Common myeloid progenitor, CD34-positive (primary cell): ENCODE data around the gene TRIM50.

ENCODE experiments used
- CTCF ChIA-PET: fragments of 350-600 bp; sonication (Branson Sonifier 250); formaldehyde crosslinking; loops from one replicate; lab custom pipeline; 2021; ENCODE audit warnings: antibody characterized with exemption; lab: Charles Lee
- POLR2A ChIA-PET: fragments of 350-600 bp; sonication (Branson Sonifier 250); formaldehyde crosslinking; loops from one replicate; lab custom pipeline; 2021; ENCODE audit warnings: antibody characterized with exemption; lab: Charles Lee
- DNase-seq, 3 donors: peaks; one replicate each; pipeline versions ENCODE4 v3.0.0 to v3.0.0-alpha.2; 2013
- H3K27ac ChIP-seq, 2 experiments: 1 replicate in 1 of 2; 2 replicates in 1 of 2; pipeline ENCODE4 v1.7.0; 2013; ENCODE audit warnings: inconsistent platforms in 2 of 2, low read length in 2 of 2, mild to moderate bottlenecking in 2 of 2, low read depth in 1 of 2, moderate library complexity in 1 of 2; ENCODE audit not compliant: severe bottlenecking in 2 of 2, insufficient read depth in 1 of 2, poor library complexity in 1 of 2
- H3K27me3 ChIP-seq, 5 experiments: replicated peaks in 2 of 5; 1 replicate in 3 of 5; 2 replicates in 2 of 5; pipeline versions ENCODE4 v1.6.1 to v1.7.0; 2013; ENCODE audit warnings: low read length in 4 of 5, mild to moderate bottlenecking in 2 of 5, moderate library complexity in 2 of 5, inconsistent platforms in 1 of 5; ENCODE audit not compliant: insufficient read depth in 5 of 5, control insufficient read depth in 4 of 5
- H3K36me3 ChIP-seq, 4 experiments: 1 replicate in 2 of 4; 2 replicates in 2 of 4; pipeline versions ENCODE4 v1.6.1 to v1.7.0; 2013; ENCODE audit warnings: low read length in 3 of 4, control low read depth in 1 of 4, mild to moderate bottlenecking in 1 of 4; ENCODE audit not compliant: control insufficient read depth in 4 of 4, insufficient read depth in 4 of 4
- H3K4me1 ChIP-seq, 4 experiments: 1 replicate in 3 of 4; 2 replicates in 1 of 4; pipeline versions ENCODE4 v1.6.1 to v1.7.1; 2013; ENCODE audit warnings: low read length in 3 of 4, mild to moderate bottlenecking in 3 of 4, control low read depth in 1 of 4, inconsistent platforms in 1 of 4, moderate library complexity in 1 of 4; ENCODE audit not compliant: control insufficient read depth in 4 of 4, insufficient read depth in 4 of 4; ENCODE audit errors: control extremely low read depth in 1 of 4
- H3K4me3 ChIP-seq, 7 experiments: 1 replicate in 4 of 7; 2 replicates in 3 of 7; pipeline versions ENCODE4 v1.5.1 to v1.7.0; 2013; ENCODE audit warnings: mild to moderate bottlenecking in 7 of 7, low read length in 6 of 7, moderate library complexity in 6 of 7, inconsistent platforms in 2 of 7, low read depth in 2 of 7, control low read depth in 1 of 7; ENCODE audit not compliant: insufficient read depth in 4 of 7, control insufficient read depth in 1 of 7; ENCODE audit errors: extremely low read depth in 1 of 7
- H3K9me3 ChIP-seq, 5 experiments: 1 replicate in 4 of 5; 2 replicates in 1 of 5; pipeline versions ENCODE4 v1.6.1 to v1.7.1; 2013; ENCODE audit warnings: low read length in 4 of 5, mild to moderate bottlenecking in 2 of 5, inconsistent platforms in 1 of 5, low read depth in 1 of 5, moderate library complexity in 1 of 5; ENCODE audit not compliant: control insufficient read depth in 4 of 5, insufficient read depth in 2 of 5; ENCODE audit errors: control extremely low read depth in 1 of 5
- WGBS: methylation state at CpG from one replicate; pipeline ENCODE4 v1.1.5; 2013; ENCODE audit not compliant: insufficient coverage; 5-methylcytosine and 5-hydroxymethylcytosine counted together

The TRIM50 gene

GRCh38 chr7:73342645-73343044, 14.8 kb upstream of the TRIM50 start:
- Histone ChIP-seq H3K4me1 (peaks cover 0 to 15% (median 2%) of the 10 kb centered on the region in 4 experiments), H3K36me3 (no peaks in the 10 kb centered on the region), H3K4me3 (no peak overlapping the region), H3K27me3 (no peaks in the 10 kb centered on the region), H3K9me3 (no peaks in the 10 kb centered on the region), H3K27ac (no peak overlapping the region)
- POLR2A ChIA-PET = no interaction called here
- WGBS = 81% methylated on average over 8 of the region's 8 CpGs
- DNase-seq = peak in 1 of 3 donors; percentile 7
- CTCF ChIA-PET = interaction anchor here (1.1 to 3.3 kb wide), 3 partner anchors 13 to 109 kb away, joined by 3 to 13 read pairs (median 4); no protein-coding TSS in a partner anchor

- CTCF ChIA-PET = interaction anchor here (1.1 to 3.3 kb wide), 3 partner anchors 13 to 110 kb away, joined by 3 to 13 read pairs (median 4); no protein-coding TSS in a partner anchor
- WGBS = 97% methylated on average over 7 of the region's 8 CpGs
These were observed 14.0 kb upstream of the TRIM50 start for GRCh38 chr7:73341877-73342276.

GRCh38 chr7:73340514-73340913, 12.6 kb upstream of the TRIM50 start:
- DNase-seq = no peak
- POLR2A ChIA-PET = no interaction called here

More at GRCh38 chr7:73341877-73342276, 14.0 kb upstream of the TRIM50 start:
- no peaks in the 10 kb centered on the region for H3K36me3 ChIP-seq
- H3K4me3 ChIP-seq = no peak overlapping the region
- no peak overlapping the region for H3K27ac ChIP-seq
- DNase-seq = peak; percentile 6 to 38 (median 24)
- H3K4me1 ChIP-seq = peaks cover 0 to 15% (median 2%) of the 10 kb centered on the region in 4 experiments
- POLR2A ChIA-PET = no interaction called here
- H3K9me3 ChIP-seq = no peaks in the 10 kb centered on the region
- no peaks in the 10 kb centered on the region for H3K27me3 ChIP-seq

GRCh38 chr7:73338321-73338720, 10.4 kb upstream of the TRIM50 start:
- H3K4me1 ChIP-seq = no peaks in the 10 kb centered on the region
- no peak for DNase-seq
- no peak overlapping the region for H3K27ac ChIP-seq
- 95% methylated on average over 4 of the region's 10 CpGs for WGBS
- ChIA-PET CTCF (interaction anchor here (1.2 kb wide), 1 partner anchor 9 kb away, joined by 3 read pairs; no protein-coding TSS in a partner anchor), POLR2A (no interaction called here)
- H3K4me3 ChIP-seq = no peak overlapping the region
- H3K9me3 ChIP-seq = no peaks in the 10 kb centered on the region
- no peaks in the 10 kb centered on the region for H3K36me3 ChIP-seq
- no peaks in the 10 kb centered on the region for H3K27me3 ChIP-seq

More at GRCh38 chr7:73340514-73340913, 12.6 kb upstream of the TRIM50 start:
- Histone ChIP-seq H3K4me3 (no peak overlapping the region), H3K4me1 (peaks cover 0 to 8% (median under 1%) of the 10 kb centered on the region in 4 experiments), H3K27ac (no peak overlapping the region), H3K27me3 (no peaks in the 10 kb centered on the region), H3K36me3 (no peaks in the 10 kb centered on the region), H3K9me3 (no peaks in the 10 kb centered on the region)
- CTCF ChIA-PET = interaction anchor here (1.0 to 3.3 kb wide), 4 partner anchors 10 to 129 kb away, joined by 3 to 13 read pairs (median 4); no protein-coding TSS in a partner anchor
- WGBS = 100% methylated on average over 5 of the region's 7 CpGs

GRCh38 chr7:73332447-73332846, 4.6 kb upstream of the TRIM50 start:
- DNase-seq = no peak
- ChIA-PET POLR2A (no interaction called here), CTCF (interaction anchor here (1.0 kb wide), 1 partner anchor 21 kb away, joined by 3 read pairs; no protein-coding TSS in a partner anchor)
- no peaks in the 10 kb centered on the region for H3K9me3 ChIP-seq
- H3K27ac ChIP-seq = no peak overlapping the region
- H3K27me3 ChIP-seq = no peaks in the 10 kb centered on the region
- WGBS = 88% methylated on average over 4 of the region's 6 CpGs
- H3K4me1 ChIP-seq = peaks cover 0 to 6% (median 1%) of the 10 kb centered on the region in 4 experiments
- H3K36me3 ChIP-seq = no peaks in the 10 kb centered on the region
- H3K4me3 ChIP-seq = no peak overlapping the region

DNA sequence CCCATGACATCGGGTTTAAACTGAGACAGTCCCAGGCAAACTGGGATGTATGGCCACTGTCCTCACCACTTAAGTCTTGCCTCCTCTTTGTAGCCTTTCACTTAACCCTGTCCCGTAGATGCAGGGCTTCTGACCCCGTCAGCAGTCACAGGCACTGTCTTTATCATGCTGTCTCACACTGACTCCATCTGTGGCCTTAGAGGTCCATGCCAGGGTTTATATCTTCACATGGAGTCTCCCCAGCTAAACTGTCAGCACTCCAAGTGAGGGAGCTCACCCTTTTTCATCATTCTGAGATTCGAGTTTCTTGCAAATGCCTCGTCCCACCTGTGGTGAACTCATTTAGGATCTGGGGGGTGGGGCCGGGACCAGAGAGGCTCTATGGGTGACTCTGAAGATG, 2.9 kb upstream of the TRIM50 start:
- peaks cover 0 to 6% (median 1%) of the 10 kb centered on the region in 4 experiments for H3K4me1 ChIP-seq
- no peak for DNase-seq
- CTCF ChIA-PET = no interaction called here

DNA sequence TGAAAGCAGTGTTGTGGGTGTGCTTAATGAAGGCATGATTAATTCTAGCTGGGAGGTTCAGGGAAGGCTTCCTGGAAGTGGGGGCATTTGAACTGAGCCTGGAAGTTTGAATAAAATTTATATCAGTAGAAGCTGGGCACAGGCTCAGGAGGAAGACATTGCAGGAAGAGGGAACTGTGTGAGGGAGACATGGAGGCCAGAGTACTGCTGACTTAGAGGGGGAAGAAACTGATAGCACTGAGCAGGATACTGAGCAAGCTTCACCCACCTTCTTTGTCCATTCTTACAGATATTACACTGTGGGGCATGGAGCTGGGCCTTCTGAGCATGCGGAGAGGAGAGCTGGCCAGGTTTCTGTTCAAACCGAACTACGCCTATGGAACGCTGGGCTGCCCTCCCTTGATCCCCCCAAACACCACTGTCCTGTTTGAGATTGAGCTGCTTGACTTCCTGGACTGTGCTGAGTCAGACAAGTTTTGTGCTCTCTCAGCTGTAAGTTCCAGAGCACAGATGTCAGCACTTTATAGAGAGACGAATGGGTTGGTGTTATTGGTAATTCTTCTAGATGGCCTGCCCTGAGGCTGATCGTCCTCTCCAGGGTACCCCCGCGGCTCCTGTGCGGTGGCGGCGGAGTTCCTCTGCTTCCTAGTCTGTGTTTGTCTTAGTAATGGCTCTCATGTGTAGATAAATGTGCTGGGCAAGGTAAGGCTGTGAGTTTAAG, 2.1 kb upstream of the TRIM50 start:
- Histone ChIP-seq H3K4me3 (no peak overlapping the region), H3K27ac (no peak overlapping the region), H3K4me1 (peaks cover 0 to 6% (median 1%) of the 10 kb centered on the region in 4 experiments), H3K9me3 (no peaks in the 10 kb centered on the region), H3K36me3 (no peaks in the 10 kb centered on the region), H3K27me3 (no peaks in the 10 kb centered on the region)
- ChIA-PET CTCF (interaction anchor here (1.3 to 1.4 kb wide), 2 partner anchors 12 to 118 kb away, joined by 3 to 6 read pairs; no protein-coding TSS in a partner anchor), POLR2A (interaction anchor here (0.5 kb wide), 1 partner anchor 41 kb away, joined by 5 read pairs; no protein-coding TSS in a partner anchor)
- 35% methylated on average over 9 of the region's 11 CpGs for WGBS
- peak in 2 of 3 donors; percentile 17 to 27 for DNase-seq

More for the DNA sequence above, 2.9 kb upstream of the TRIM50 start:
- no peaks in the 10 kb centered on the region for H3K27me3 ChIP-seq
- no peak overlapping the region for H3K4me3 ChIP-seq
- 95% methylated on average over 6 of the region's 6 CpGs for WGBS
- POLR2A ChIA-PET = no interaction called here
- H3K36me3 ChIP-seq = no peaks in the 10 kb centered on the region
- no peaks in the 10 kb centered on the region for H3K9me3 ChIP-seq
- no peak overlapping the region for H3K27ac ChIP-seq
